Calu3 (cell line): ENCODE measurements around the gene CREB3L1. TPM values are rescaled to one million over a fixed set of nuclear protein-coding genes. Genes with fewer than 3 reads are reported as not detected.

Source experiments
- BruUV-seq: library from RNA; stranded (reverse); fragments of 400-500 nt; replicated peaks from 2 replicates; lab custom pipeline; 2021; lab: Mats Ljungman, UMichigan
- CTCF ChIA-PET: fragments of 300-600 bp; sonication (Branson Sonifier 250); formaldehyde crosslinking; loops from one replicate; lab custom pipeline; 2022; ENCODE audit warnings: antibody characterized with exemption; lab: Charles Lee
- DNase-seq: peaks from one replicate; pipeline ENCODE4 v3.0.0; 2022
- H3K27ac Mint-ChIP-seq: one replicate; pipeline ENCODE4 v1.8.0; 2022; ENCODE audit warnings: mixed read lengths; ENCODE audit not compliant: unreplicated experiment
- H3K27me3 Mint-ChIP-seq: one replicate; pipeline ENCODE4 v1.8.0; 2022; ENCODE audit warnings: mixed read lengths; ENCODE audit not compliant: unreplicated experiment
- H3K36me3 Mint-ChIP-seq: one replicate; pipeline ENCODE4 v1.8.0; 2022; ENCODE audit warnings: mild to moderate bottlenecking, moderate library complexity, mixed read lengths; ENCODE audit not compliant: insufficient read depth, unreplicated experiment
- H3K4me1 Mint-ChIP-seq: one replicate; pipeline ENCODE4 v1.8.0; 2022; ENCODE audit warnings: mild to moderate bottlenecking, low read depth, mixed read lengths; ENCODE audit not compliant: unreplicated experiment
- H3K4me3 Mint-ChIP-seq: one replicate; pipeline ENCODE4 v1.8.0; 2022; ENCODE audit warnings: mild to moderate bottlenecking, low read depth, moderate library complexity, mixed read lengths; ENCODE audit not compliant: unreplicated experiment
- H3K9me3 Mint-ChIP-seq: one replicate; pipeline ENCODE4 v1.8.0; 2022; ENCODE audit warnings: low read depth, mixed read lengths; ENCODE audit not compliant: unreplicated experiment
- CTCF ChIP-seq: fragments of 200-600 bp; IDR thresholded peaks from one replicate; pipeline ENCODE4 v1.8.0; 2022; ENCODE audit warnings: antibody characterized with exemption; ENCODE audit not compliant: unreplicated experiment
- intact Hi-C: fragments of 100-400 bp; cut with micrococcal nuclease; formaldehyde crosslinking; loops from one replicate; pipeline ENCODE4 v1.10.0; 2022; ENCODE audit not compliant: unreplicated experiment
- total RNA-seq: library from RNA; stranded (reverse); gene quantifications from 2 replicates; pipeline ENCODE4 v1.2.3, GENCODE V29; 2022

Gene CREB3L1
- total RNA-seq, 1 experiment from 2014 or later, result not detected

GRCh38 chr11:46343520-46343919 is 66.1 kb downstream of the CREB3L1 start:
- peaks cover 12% of the 10 kb centered on the region for H3K4me1 Mint-ChIP-seq
- H3K36me3 Mint-ChIP-seq, result peaks cover 19% of the 10 kb centered on the region
- no peak overlapping the region for H3K27ac Mint-ChIP-seq
- no peak for TF ChIP-seq CTCF
- intact Hi-C loops, result no loop called here
- H3K27me3 Mint-ChIP-seq, result peaks cover 89% of the 10 kb centered on the region
- H3K9me3 Mint-ChIP-seq, result no peaks in the 10 kb centered on the region
- no peak for DNase-seq
- H3K4me3 Mint-ChIP-seq, result no peak overlapping the region
- CTCF ChIA-PET, result interaction anchor here (1.8 kb wide), 1 partner anchor 34 kb away, joined by 4 read pairs; no protein-coding TSS in a partner anchor
- no TSS peak for BruUV-seq

GRCh38 chr11:46345131-46345597 is 67.7 kb downstream of the CREB3L1 start:
- no peak for DNase-seq

GRCh38 chr11:46345881-46346484 is 68.5 kb downstream of the CREB3L1 start:
- intact Hi-C loops, result no loop called here
- TF ChIP-seq CTCF, result no peak
- Mint-ChIP-seq H3K27ac (peak overlapping the region; percentile 44), H3K4me3 (peak overlapping the region; percentile 50), H3K27me3 (peaks cover 64% of the 10 kb centered on the region), H3K36me3 (peaks cover 23% of the 10 kb centered on the region), H3K4me1 (peaks cover 20% of the 10 kb centered on the region), H3K9me3 (no peaks in the 10 kb centered on the region)
- CTCF ChIA-PET, result no interaction called here
- no TSS peak for BruUV-seq
- DNase-seq, result no peak

More at GRCh38 chr11:46345131-46345597, 67.7 kb downstream of the CREB3L1 start:
- H3K4me1 Mint-ChIP-seq, result peaks cover 20% of the 10 kb centered on the region
- peaks cover 72% of the 10 kb centered on the region for H3K27me3 Mint-ChIP-seq
- peaks cover 23% of the 10 kb centered on the region for H3K36me3 Mint-ChIP-seq
- no peak for TF ChIP-seq CTCF
- intact Hi-C loops, result no loop called here
- no peak overlapping the region for H3K4me3 Mint-ChIP-seq
- no peaks in the 10 kb centered on the region for H3K9me3 Mint-ChIP-seq
- CTCF ChIA-PET, result no interaction called here
- no TSS peak for BruUV-seq
- H3K27ac Mint-ChIP-seq, result no peak overlapping the region

GRCh38 chr11:46346886-46347636 is 69.6 kb downstream of the CREB3L1 start, which contains the start of gene DGKZ:
DGKZ (plus strand) TSS chr11:46347463; CDS start chr11:46347660, 197 bp downstream.
- Mint-ChIP-seq H3K4me1 (peaks cover 20% of the 10 kb centered on the region), H3K9me3 (no peaks in the 10 kb centered on the region), H3K36me3 (peaks cover 23% of the 10 kb centered on the region), H3K4me3 (peak within 1 kb of the TSS; percentile 50), H3K27me3 (peaks cover 53% of the 10 kb centered on the region), H3K27ac (peak within 1 kb of the TSS; percentile 44)
- CTCF ChIA-PET, result interaction anchor here (0.6 to 1.6 kb wide), 2 partner anchors 16 to 43 kb away, joined by 3 read pairs; no protein-coding TSS in a partner anchor
- intact Hi-C loops, result no loop called here
- DNase-seq, result peak; percentile 95
- peak; percentile 72 for TF ChIP-seq CTCF
- no TSS peak for BruUV-seq
